Measurements from ENCODE around the gene PLEKHM1. TPM values are rescaled to one million over a fixed set of nuclear protein-coding genes. Genes with fewer than 3 reads are reported as not detected.
"Not testable (repeated sequence)": the region's sequence is repeated elsewhere in the genome, so short reads cannot be mapped to it uniquely, and the experiment has no call there.

PLEKHM1 gene
- total and polyA plus RNA-seq, 2 of the 4 experiments (the other 2 are of a cell fraction): 4.7 to 16.4 TPM

DNA sequence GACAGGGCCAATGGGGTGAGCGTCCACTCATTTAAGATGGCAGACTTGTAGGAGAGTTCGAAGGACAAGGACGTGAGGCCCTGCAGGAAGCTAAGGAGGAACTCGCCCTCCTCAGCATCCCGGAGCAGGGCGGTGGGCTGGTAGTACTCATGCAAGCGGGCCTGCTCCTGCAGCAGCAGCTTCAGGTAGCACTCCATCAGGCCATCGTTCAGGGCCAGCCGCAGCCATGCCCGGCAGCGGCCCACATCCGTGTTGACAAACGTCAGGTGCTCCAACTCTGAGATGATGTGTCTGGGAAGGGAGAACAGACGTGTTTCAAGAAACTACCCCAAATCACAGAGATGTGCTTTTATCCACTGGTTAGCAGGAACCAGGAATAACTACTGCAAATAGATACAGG, 15.1 kb downstream of the PLEKHM1 start:
- H3K79me1 ChIP-seq (ENCODE audit: low read depth in 1 of 2, low read length in 2 of 2); H3K4ac ChIP-seq (ENCODE audit: low read depth, low read length); in situ Hi-C loops (cut with MboI; ENCODE audit: low sequenced_read_pairs); DNase-seq; H3K14ac ChIP-seq (replicated peaks; ENCODE audit: low read depth, low read length); H2AFZ ChIP-seq (replicated peaks; ENCODE audit: low read length, poor library complexity); H3K9me3 ChIP-seq (ENCODE audit: control insufficient read depth, insufficient read depth, low read length); BruUV-seq (replicated peaks); H3K56ac ChIP-seq (ENCODE audit: extremely low read depth, insufficient read depth, low read length); H3K18ac ChIP-seq (ENCODE audit: low read depth, low read length); H4K20me1 ChIP-seq (ENCODE audit: insufficient read depth, low read length); CTCF ChIA-PET; H2AK9ac ChIP-seq (replicated peaks; ENCODE audit: low read depth, low read length, poor library complexity); H3K4me1 ChIP-seq (ENCODE audit: control insufficient read depth, insufficient read depth, low read length); H3K27ac ChIP-seq (ENCODE audit: insufficient read depth, low read length); H3K27me3 ChIP-seq (ENCODE audit: control insufficient read depth, insufficient read depth, low read length); H2BK15ac ChIP-seq (ENCODE audit: low read depth, low read length); ATAC-seq (ENCODE audit: low read depth); H2BK120ac ChIP-seq (ENCODE audit: low read depth, low read length); H4K5ac ChIP-seq (ENCODE audit: low read depth, low read length); H2AK5ac ChIP-seq (ENCODE audit: low read depth, low read length); H3K9ac ChIP-seq (ENCODE audit: low read depth, low read length); H3K4me2 ChIP-seq (ENCODE audit: low read depth, low read length); H2BK5ac ChIP-seq (ENCODE audit: low read depth, low read length, poor library complexity, severe bottlenecking); H4K91ac ChIP-seq (ENCODE audit: insufficient read depth, low read depth, low read length); H3K9me1 ChIP-seq (ENCODE audit: insufficient read depth, low read length); intact Hi-C loops (cut with micrococcal nuclease); H3K23ac ChIP-seq (ENCODE audit: low read depth, low read length); POLR2A ChIA-PET (ENCODE audit: unreplicated experiment); H3K4me3 ChIP-seq (ENCODE audit: insufficient read depth, low read depth, low read length); H2BK20ac ChIP-seq (ENCODE audit: low read depth, low read length); H4K8ac ChIP-seq (ENCODE audit: low read depth in 2 of 2, low read length in 2 of 2); dilution Hi-C loops (cut with HindIII; ENCODE audit: low sequenced_read_pairs, unreplicated experiment): not testable (repeated sequence)
- H3K36me3 ChIP-seq (ENCODE audit: control insufficient read depth, insufficient read depth, low read length): peaks cover 20% of the 10 kb centered on the region
- WGBS, 2 experiments (ENCODE audit: extremely low coverage in 2 of 2, insufficient read length in 1 of 2): no CpG with 5 or more reads among the region's 14 CpGs

DNA sequence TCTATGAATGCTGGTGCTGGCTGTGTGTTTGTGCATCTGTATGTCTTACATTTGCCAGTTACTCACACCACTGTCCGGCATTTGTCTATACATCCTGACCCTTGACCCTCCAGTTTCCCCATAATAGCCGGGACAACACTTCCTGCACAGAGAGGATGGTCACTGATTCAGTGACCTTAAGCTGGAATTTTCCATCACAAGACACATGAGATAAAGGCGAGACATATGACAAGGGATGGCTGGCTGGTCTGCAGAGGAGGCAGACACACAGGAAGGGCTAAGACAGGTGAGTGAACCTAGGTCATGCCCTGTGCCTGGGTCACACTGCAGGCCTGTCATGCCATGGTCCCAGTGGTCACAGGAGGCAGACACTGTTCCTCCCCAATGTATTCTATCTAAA, 18.3 kb downstream of the PLEKHM1 start:
- no CpG with 5 or more reads among the region's 3 CpGs for WGBS, 2 experiments (ENCODE audit: extremely low coverage in 2 of 2, insufficient read length in 1 of 2)
- H3K27me3 ChIP-seq (ENCODE audit: control insufficient read depth, insufficient read depth, low read length); H3K4ac ChIP-seq (ENCODE audit: low read depth, low read length); H2BK120ac ChIP-seq (ENCODE audit: low read depth, low read length); H4K5ac ChIP-seq (ENCODE audit: low read depth, low read length); H2BK5ac ChIP-seq (ENCODE audit: low read depth, low read length, poor library complexity, severe bottlenecking); H3K56ac ChIP-seq (ENCODE audit: extremely low read depth, insufficient read depth, low read length); H3K9ac ChIP-seq (ENCODE audit: low read depth, low read length); H3K79me1 ChIP-seq (ENCODE audit: low read depth in 1 of 2, low read length in 2 of 2); H3K4me3 ChIP-seq (ENCODE audit: insufficient read depth, low read depth, low read length); H3K9me3 ChIP-seq (ENCODE audit: control insufficient read depth, insufficient read depth, low read length); CTCF ChIA-PET; dilution Hi-C loops (cut with HindIII; ENCODE audit: low sequenced_read_pairs, unreplicated experiment); H4K91ac ChIP-seq (ENCODE audit: insufficient read depth, low read depth, low read length); H2AK9ac ChIP-seq (replicated peaks; ENCODE audit: low read depth, low read length, poor library complexity); H2BK20ac ChIP-seq (ENCODE audit: low read depth, low read length); H2AFZ ChIP-seq (replicated peaks; ENCODE audit: low read length, poor library complexity); H4K8ac ChIP-seq (ENCODE audit: low read depth in 2 of 2, low read length in 2 of 2); H3K23ac ChIP-seq (ENCODE audit: low read depth, low read length); H4K20me1 ChIP-seq (ENCODE audit: insufficient read depth, low read length); H3K4me1 ChIP-seq (ENCODE audit: control insufficient read depth, insufficient read depth, low read length); H2BK15ac ChIP-seq (ENCODE audit: low read depth, low read length); H3K18ac ChIP-seq (ENCODE audit: low read depth, low read length); DNase-seq; intact Hi-C loops (cut with micrococcal nuclease); ATAC-seq (ENCODE audit: low read depth); H3K14ac ChIP-seq (replicated peaks; ENCODE audit: low read depth, low read length); POLR2A ChIA-PET (ENCODE audit: unreplicated experiment); H3K27ac ChIP-seq (ENCODE audit: insufficient read depth, low read length); H3K4me2 ChIP-seq (ENCODE audit: low read depth, low read length); H3K9me1 ChIP-seq (ENCODE audit: insufficient read depth, low read length); H2AK5ac ChIP-seq (ENCODE audit: low read depth, low read length); BruUV-seq (replicated peaks); in situ Hi-C loops (cut with MboI; ENCODE audit: low sequenced_read_pairs): not testable (repeated sequence)
- H3K36me3 ChIP-seq (ENCODE audit: control insufficient read depth, insufficient read depth, low read length): peaks cover 21% of the 10 kb centered on the region; the same call in 1 of the 2 replicates
